SK-N-MC (cell line): ENCODE measurements around the gene MEMO1.

Experiments
- DNase-seq: peaks from one replicate; pipeline ENCODE4 v3.0.0-alpha.2; 2011; ENCODE audit warnings: low read depth, low spot score
- H3K27ac ChIP-seq: fragments of 200-600 bp; sonication (generic); 2 replicates; pipeline ENCODE4 v1.5.1; 2016; ENCODE audit warnings: mixed run types
- H3K36me3 ChIP-seq: fragments of 200-600 bp; sonication (generic); 2 replicates; pipeline ENCODE4 v1.6.1; 2017; ENCODE audit warnings: antibody characterized with exemption, low read length, mixed read lengths; ENCODE audit not compliant: insufficient read depth
- H3K4me3 ChIP-seq: fragments of 200-600 bp; sonication (generic); 2 replicates; pipeline ENCODE4 v1.5.1; 2016
- H3K9ac ChIP-seq: fragments of 200-600 bp; sonication (generic); 2 replicates; pipeline ENCODE4 v1.8.0; 2017; ENCODE audit warnings: mixed run types, mixed read lengths; ENCODE audit not compliant: insufficient read length
- H3K9me3 ChIP-seq: fragments of 200-600 bp; sonication (generic); 2 replicates; pipeline ENCODE4 v1.6.1; 2017; ENCODE audit warnings: low read depth, mild to moderate bottlenecking, antibody characterized with exemption, low read length, moderate library complexity, mixed read lengths
- EZH2 ChIP-seq: fragments of 200-600 bp; sonication (generic); IDR thresholded peaks from one replicate; pipeline ENCODE4 v1.6.1; 2017; ENCODE audit warnings: antibody characterized with exemption
- FOXP2 ChIP-seq: optimal IDR thresholded peaks from 2 replicates; pipeline ENCODE3; 2011; ENCODE audit warnings: mild to moderate bottlenecking, moderate library complexity; ENCODE audit not compliant: insufficient read depth; ENCODE audit errors: extremely low read length, control extremely low read depth
- POLR2AphosphoS5 ChIP-seq: IDR thresholded peaks from 2 replicates; pipeline ENCODE4 v1.6.1; 2012; ENCODE audit warnings: mild to moderate bottlenecking, low read depth, low read length, borderline replicate concordance

Gene MEMO1

GRCh38 chr2:32002406-32002805 is 8.4 kb downstream of the MEMO1 start:
- H3K27ac ChIP-seq, result no peak overlapping the region
- no peaks in the 10 kb centered on the region for H3K9me3 ChIP-seq
- H3K36me3 ChIP-seq, result no peaks in the 10 kb centered on the region; the same call in 1 of the 2 replicates
- no peak overlapping the region for H3K4me3 ChIP-seq
- H3K9ac ChIP-seq, result no peak overlapping the region
- TF ChIP-seq FOXP2, result no peak
- no peak for TF ChIP-seq POLR2AphosphoS5
- no peak for TF ChIP-seq EZH2
- no peak for DNase-seq

- H3K36me3 ChIP-seq, result no peaks in the 10 kb centered on the region
- H3K9ac ChIP-seq, result no peak overlapping the region
- no peaks in the 10 kb centered on the region for H3K9me3 ChIP-seq
- TF ChIP-seq EZH2 (no peak), FOXP2 (no peak), POLR2AphosphoS5 (no peak)
- no peak for DNase-seq
- H3K4me3 ChIP-seq, result no peak overlapping the region
- no peak overlapping the region for H3K27ac ChIP-seq
Observed at GRCh38 chr2:31999438-31999837, 11.4 kb downstream of the MEMO1 start.

- H3K4me3 ChIP-seq, result no peak overlapping the region
- TF ChIP-seq EZH2, result no peak
- TF ChIP-seq POLR2AphosphoS5, result no peak
- no peak for TF ChIP-seq FOXP2
- H3K36me3 ChIP-seq, result no peaks in the 10 kb centered on the region
- H3K27ac ChIP-seq, result no peak overlapping the region
- H3K9me3 ChIP-seq, result no peaks in the 10 kb centered on the region
- H3K9ac ChIP-seq, result no peak overlapping the region
- DNase-seq, result no peak
Observed at GRCh38 chr2:31998731-31999383, 12.0 kb downstream of the MEMO1 start.

GRCh38 chr2:31997653-31998052 is 13.2 kb downstream of the MEMO1 start:
- Histone ChIP-seq H3K4me3 (no peak overlapping the region), H3K27ac (peak overlapping the region; percentile 43), H3K36me3 (no peaks in the 10 kb centered on the region), H3K9me3 (no peaks in the 10 kb centered on the region), H3K9ac (no peak overlapping the region)
- no peak for DNase-seq
- TF ChIP-seq EZH2 (no peak), POLR2AphosphoS5 (no peak), FOXP2 (no peak)

GRCh38 chr2:31996571-31997150 is 14.1 kb downstream of the MEMO1 start:
- Histone ChIP-seq H3K9me3 (no peaks in the 10 kb centered on the region), H3K27ac (peak overlapping the region; percentile 45), H3K36me3 (no peaks in the 10 kb centered on the region), H3K9ac (no peak overlapping the region), H3K4me3 (no peak overlapping the region)
- no peak for TF ChIP-seq FOXP2
- TF ChIP-seq EZH2, result no peak
- no peak for TF ChIP-seq POLR2AphosphoS5
- no peak for DNase-seq

- Histone ChIP-seq H3K4me3 (no peak overlapping the region), H3K27ac (0 out of 2 replicates have a peak overlapping the region, but pooled peaks have one; percentile 54), H3K36me3 (no peaks in the 10 kb centered on the region), H3K9me3 (no peaks in the 10 kb centered on the region), H3K9ac (no peak overlapping the region)
- TF ChIP-seq EZH2, result no peak
- no peak for TF ChIP-seq FOXP2
- TF ChIP-seq POLR2AphosphoS5, result no peak
- no peak for DNase-seq
Observed at GRCh38 chr2:31992934-31993333, 17.9 kb downstream of the MEMO1 start.

- Histone ChIP-seq H3K27ac (no peak overlapping the region), H3K9ac (no peak overlapping the region), H3K36me3 (no peaks in the 10 kb centered on the region), H3K9me3 (no peaks in the 10 kb centered on the region), H3K4me3 (no peak overlapping the region)
- no peak for DNase-seq
- TF ChIP-seq EZH2, result no peak
- TF ChIP-seq POLR2AphosphoS5, result no peak
- no peak for TF ChIP-seq FOXP2
Observed at GRCh38 chr2:31992025-31992579, 18.7 kb downstream of the MEMO1 start.

GRCh38 chr2:31989946-31990345 is 20.9 kb downstream of the MEMO1 start:
- Histone ChIP-seq H3K9ac (no peak overlapping the region), H3K4me3 (no peak overlapping the region), H3K27ac (no peak overlapping the region), H3K9me3 (no peaks in the 10 kb centered on the region), H3K36me3 (no peaks in the 10 kb centered on the region)
- no peak for DNase-seq
- TF ChIP-seq FOXP2, result no peak
- no peak for TF ChIP-seq POLR2AphosphoS5
- no peak for TF ChIP-seq EZH2
